Measurements from ENCODE around the gene ROPN1L.

- TF ChIP-seq EZH2phosphoT487 (IDR thresholded peaks at IDR 0.05; ENCODE audit: borderline replicate concordance) (no peak), CTCF (IDR thresholded peaks at IDR 0.05 in 2 of 3, conservative IDR thresholded peaks at IDR 0.05 in 1 of 3; ENCODE audit: borderline replicate concordance in 1 of 3, insufficient read depth in 1 of 3, low read depth in 2 of 3, low read length in 2 of 3) (no peak)
These were observed 36.3 kb downstream of the ROPN1L start for GRCh38 chr5:10477943-10478342.

All from HCT116 (cell line).